Keratinocyte (primary cell): ENCODE data around the gene SMARCA2. TPM values are rescaled to one million over a fixed set of nuclear protein-coding genes. Genes with fewer than 3 reads are reported as not detected.

Source experiments
- DNase-seq: peaks from one replicate; pipeline ENCODE4 v3.0.0-alpha.2; 2011; ENCODE audit warnings: low read depth, missing footprints, low spot score
- FAIRE-seq: peaks from 2 replicates; lab custom pipeline; 2011; peaks lifted over from hg19 to GRCh38; lab: Jason Lieb, UNC
- H2AFZ ChIP-seq: 2 replicates; pipeline ENCODE4 v1.6.0; 2012; ENCODE audit warnings: low read length, control low read depth, inconsistent platforms; ENCODE audit not compliant: control insufficient read depth
- H3K27ac ChIP-seq: 2 replicates; pipeline ENCODE4 v1.5.1; 2011; ENCODE audit warnings: low read length; ENCODE audit not compliant: control insufficient read depth, insufficient read depth
- H3K27me3 ChIP-seq: 3 replicates; pipeline ENCODE4 v1.6.0; 2011; ENCODE audit warnings: low read length; ENCODE audit not compliant: control insufficient read depth, insufficient read depth; ENCODE audit errors: extremely low read depth
- H3K36me3 ChIP-seq, 2 experiments: 2 replicates in 1 of 2; 3 replicates in 1 of 2; pipeline ENCODE4 v1.5.1; 2011; ENCODE audit warnings: low read length in 2 of 2, mild to moderate bottlenecking in 1 of 2; ENCODE audit not compliant: control insufficient read depth in 2 of 2, insufficient read depth in 2 of 2; ENCODE audit errors: extremely low read depth in 1 of 2
- H3K4me1 ChIP-seq: 3 replicates; pipeline ENCODE4 v1.5.1; 2011; ENCODE audit warnings: low read length; ENCODE audit not compliant: control insufficient read depth, insufficient read depth; ENCODE audit errors: extremely low read depth
- H3K4me2 ChIP-seq: 3 replicates; pipeline ENCODE4 v1.6.0; 2011; ENCODE audit warnings: low read depth, low read length; ENCODE audit not compliant: control insufficient read depth, insufficient read depth; ENCODE audit errors: extremely low read depth
- H3K4me3 ChIP-seq, 3 experiments: fragments of 200-600 bp in 1 of 3; sonication (generic) in 1 of 3; 2 replicates in 2 of 3; 3 replicates in 1 of 3; pipeline ENCODE4 v1.5.1; 2011 to 2016; ENCODE audit warnings: low read length in 3 of 3, mild to moderate bottlenecking in 3 of 3, control low read depth in 2 of 3, inconsistent platforms in 1 of 3, low read depth in 1 of 3, mixed read lengths in 1 of 3, mixed run types in 1 of 3, moderate library complexity in 1 of 3; ENCODE audit not compliant: control insufficient read depth in 2 of 3, insufficient read depth in 2 of 3; ENCODE audit errors: extremely low read depth in 1 of 3
- H3K79me2 ChIP-seq: 2 replicates; pipeline ENCODE4 v1.6.0; 2012; ENCODE audit warnings: low read length; ENCODE audit not compliant: control insufficient read depth, insufficient read depth
- H3K9ac ChIP-seq: 3 replicates; pipeline ENCODE4 v1.6.0; 2011; ENCODE audit warnings: low read length; ENCODE audit not compliant: control insufficient read depth, insufficient read depth; ENCODE audit errors: extremely low read depth
- H3K9me1 ChIP-seq: 3 replicates; pipeline ENCODE4 v1.6.0; 2011; ENCODE audit warnings: low read length; ENCODE audit not compliant: control insufficient read depth, insufficient read depth; ENCODE audit errors: extremely low read depth
- H3K9me3 ChIP-seq: 2 replicates; pipeline ENCODE4 v1.5.1; 2012; ENCODE audit warnings: low read depth, low read length; ENCODE audit not compliant: control insufficient read depth
- H4K20me1 ChIP-seq: 3 replicates; pipeline ENCODE4 v1.6.0; 2011; ENCODE audit warnings: low read length; ENCODE audit not compliant: control insufficient read depth, insufficient read depth; ENCODE audit errors: extremely low read depth
- EZH2 ChIP-seq: IDR thresholded peaks from one replicate; pipeline ENCODE4 v1.6.1; 2012; ENCODE audit warnings: inconsistent platforms, mild to moderate bottlenecking, low read length, moderate library complexity
- dilution Hi-C: fragments of 300-500 bp; cut with MboI; formaldehyde crosslinking; loops from one replicate; pipeline ENCODE4 v1.7.0; 2020; ENCODE audit warnings: low sequenced_read_pairs; ENCODE audit not compliant: extremely low pct_ligation_motif_present
- polyA plus RNA-seq, 5 experiments: library from polyadenylated mRNA; depleted of rRNA in 3 of 5; stranded (reverse) in 3 of 5; stranded (forward) in 1 of 5; unstranded in 1 of 5; fragments of >200 nt; gene quantifications; 1 replicate in 1 of 5; 2 replicates in 3 of 5; 3 replicates in 1 of 5; pipeline versions ENCODE4 v1.2.1 to v1.2.3, GENCODE V29; 2011 to 2012; ENCODE audit warnings: missing spikeins in 2 of 5, low read depth in 1 of 5, low replicate concordance in 1 of 5
- TF ChIP-seq, protein P1 (sequence below), 3 experiments: IDR thresholded peaks in 1 of 3; conservative IDR thresholded peaks in 1 of 3; optimal IDR thresholded peaks in 1 of 3; 2 replicates in 2 of 3; 3 replicates in 1 of 3; pipeline versions ENCODE3 to v1.5.1; 2011; ENCODE audit warnings: low read length in 3 of 3, mild to moderate bottlenecking in 3 of 3, moderate library complexity in 2 of 3, control low read depth in 1 of 3, inconsistent platforms in 1 of 3; ENCODE audit not compliant: insufficient read depth in 2 of 3; ENCODE audit errors: extremely low read depth in 1 of 3

Gene SMARCA2
- polyA plus RNA-seq, 1 donor (not counting 4 experiments of a cell fraction or from before 2014, with no cell fraction given): 39.0 TPM

DNA sequence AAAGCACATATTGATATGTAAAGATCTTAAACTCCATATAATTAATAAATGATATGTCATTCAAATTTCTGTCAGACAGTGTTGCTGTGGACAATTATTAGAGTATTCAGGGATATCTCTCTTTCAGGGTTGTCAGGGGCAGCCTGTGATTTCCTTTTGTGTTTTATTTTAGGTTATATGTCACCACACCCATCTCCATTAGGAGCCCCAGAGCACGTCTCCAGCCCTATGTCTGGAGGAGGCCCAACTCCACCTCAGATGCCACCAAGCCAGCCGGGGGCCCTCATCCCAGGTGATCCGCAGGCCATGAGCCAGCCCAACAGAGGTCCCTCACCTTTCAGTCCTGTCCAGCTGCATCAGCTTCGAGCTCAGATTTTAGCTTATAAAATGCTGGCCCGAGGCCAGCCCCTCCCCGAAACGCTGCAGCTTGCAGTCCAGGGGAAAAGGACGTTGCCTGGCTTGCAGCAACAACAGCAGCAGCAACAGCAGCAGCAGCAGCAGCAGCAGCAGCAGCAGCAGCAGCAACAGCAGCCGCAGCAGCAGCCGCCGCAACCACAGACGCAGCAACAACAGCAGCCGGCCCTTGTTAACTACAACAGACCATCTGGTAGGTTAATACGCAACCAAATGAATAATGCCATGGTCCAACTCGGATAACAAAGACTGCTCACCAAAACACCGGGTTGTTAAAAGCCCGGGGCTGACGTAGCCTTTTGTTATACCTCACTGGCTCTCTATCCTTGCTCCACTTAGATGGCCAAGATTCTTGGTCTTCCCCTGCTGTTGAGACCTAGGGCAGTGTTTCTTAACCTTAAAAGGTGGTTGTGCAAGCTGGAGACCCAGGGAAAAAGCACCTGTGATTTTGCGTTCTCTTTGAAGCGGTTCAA, 24.4 kb downstream of the SMARCA2 start:
- dilution Hi-C loops: no loop called here
- Histone ChIP-seq H3K4me3 (no peak overlapping the region), H3K4me1 (peaks cover 8% of the 10 kb centered on the region), H3K4me2 (no peak overlapping the region), H3K79me2 (no peaks in the 10 kb centered on the region), H3K27ac (no peak overlapping the region), H3K27me3 (no peaks in the 10 kb centered on the region), H3K9ac (no peak overlapping the region), H3K9me3 (no peaks in the 10 kb centered on the region), H2AFZ (no peak overlapping the region), H4K20me1 (no peaks in the 10 kb centered on the region), H3K9me1 (no peaks in the 10 kb centered on the region), H3K36me3 (peaks cover 1 to 3% of the 10 kb centered on the region in 2 experiments)
- FAIRE-seq (no peak), DNase-seq (no peak)
- no peak for TF ChIP-seq EZH2
- TF ChIP-seq, protein P1, sequence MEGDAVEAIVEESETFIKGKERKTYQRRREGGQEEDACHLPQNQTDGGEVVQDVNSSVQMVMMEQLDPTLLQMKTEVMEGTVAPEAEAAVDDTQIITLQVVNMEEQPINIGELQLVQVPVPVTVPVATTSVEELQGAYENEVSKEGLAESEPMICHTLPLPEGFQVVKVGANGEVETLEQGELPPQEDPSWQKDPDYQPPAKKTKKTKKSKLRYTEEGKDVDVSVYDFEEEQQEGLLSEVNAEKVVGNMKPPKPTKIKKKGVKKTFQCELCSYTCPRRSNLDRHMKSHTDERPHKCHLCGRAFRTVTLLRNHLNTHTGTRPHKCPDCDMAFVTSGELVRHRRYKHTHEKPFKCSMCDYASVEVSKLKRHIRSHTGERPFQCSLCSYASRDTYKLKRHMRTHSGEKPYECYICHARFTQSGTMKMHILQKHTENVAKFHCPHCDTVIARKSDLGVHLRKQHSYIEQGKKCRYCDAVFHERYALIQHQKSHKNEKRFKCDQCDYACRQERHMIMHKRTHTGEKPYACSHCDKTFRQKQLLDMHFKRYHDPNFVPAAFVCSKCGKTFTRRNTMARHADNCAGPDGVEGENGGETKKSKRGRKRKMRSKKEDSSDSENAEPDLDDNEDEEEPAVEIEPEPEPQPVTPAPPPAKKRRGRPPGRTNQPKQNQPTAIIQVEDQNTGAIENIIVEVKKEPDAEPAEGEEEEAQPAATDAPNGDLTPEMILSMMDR (optimal IDR thresholded peaks at IDR 0.05 in 1 of 3, IDR thresholded peaks at IDR 0.05 in 1 of 3, conservative IDR thresholded peaks at IDR 0.05 in 1 of 3; ENCODE audit: extremely low read depth in 1 of 3, insufficient read depth in 2 of 3, low read length in 3 of 3): no peak

DNA sequence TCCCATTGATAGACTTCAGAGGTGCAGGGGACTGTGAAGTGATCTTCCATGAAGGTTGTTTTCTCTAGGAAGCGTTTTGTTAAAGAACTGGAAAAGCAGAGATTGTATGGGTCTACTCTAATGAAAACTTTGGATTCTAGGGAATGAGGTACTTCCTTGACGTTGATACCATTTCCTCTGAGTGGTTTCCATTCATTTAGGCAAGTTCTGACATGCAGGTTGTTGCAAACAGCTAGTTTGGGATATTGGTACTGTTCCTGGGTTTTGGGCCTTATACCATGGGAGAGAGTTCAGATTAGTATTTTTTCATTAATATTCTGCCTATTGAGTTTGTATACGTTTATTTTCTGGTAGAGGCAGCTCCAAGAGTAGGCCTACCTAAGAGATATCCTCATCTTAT, 25.7 kb downstream of the SMARCA2 start:
- peak overlapping the region; percentile 29 for H2AFZ ChIP-seq
- TF ChIP-seq EZH2: no peak
- TF ChIP-seq, protein P1 (optimal IDR thresholded peaks at IDR 0.05 in 1 of 3, IDR thresholded peaks at IDR 0.05 in 1 of 3, conservative IDR thresholded peaks at IDR 0.05 in 1 of 3; ENCODE audit: extremely low read depth in 1 of 3, insufficient read depth in 2 of 3, low read length in 3 of 3): no peak
- H3K36me3 ChIP-seq: peaks cover 1 to 3% of the 10 kb centered on the region in 2 experiments
- dilution Hi-C loops: no loop called here
- DNase-seq (no peak), FAIRE-seq (peak; percentile 77)
- H3K27ac ChIP-seq: no peak overlapping the region
- no peaks in the 10 kb centered on the region for H3K27me3 ChIP-seq
- H3K4me3 ChIP-seq: no peak overlapping the region
- H4K20me1 ChIP-seq: no peaks in the 10 kb centered on the region
- no peaks in the 10 kb centered on the region for H3K79me2 ChIP-seq
- peaks cover 8% of the 10 kb centered on the region for H3K4me1 ChIP-seq
- no peaks in the 10 kb centered on the region for H3K9me1 ChIP-seq
- H3K9me3 ChIP-seq: no peaks in the 10 kb centered on the region
- no peak overlapping the region for H3K4me2 ChIP-seq
- no peak overlapping the region for H3K9ac ChIP-seq
